Liver (tissue), 3 donors: Measurements from ENCODE around the gene IFI16.

ENCODE experiments used
- EGR1 ChIP-seq, 2 donors: IDR thresholded peaks; 2 replicates each; pipeline ENCODE4 v1.6.1; 2016 to 2018; ENCODE audit warnings: antibody characterized with exemption in 2 of 2, low read depth in 2 of 2
- FOXA1 ChIP-seq: IDR thresholded peaks from 2 replicates; pipeline ENCODE4 v1.6.1; 2016; ENCODE audit warnings: antibody characterized with exemption
- GABPA ChIP-seq, 2 donors: IDR thresholded peaks in 1 of 2; conservative IDR thresholded peaks in 1 of 2; 2 replicates each; pipeline ENCODE4 v1.6.1; 2016; ENCODE audit warnings: antibody characterized with exemption in 2 of 2, mild to moderate bottlenecking in 1 of 2, moderate library complexity in 1 of 2
- HNF4G ChIP-seq: IDR thresholded peaks from 2 replicates; pipeline ENCODE4 v1.6.1; 2016; ENCODE audit warnings: antibody characterized with exemption
- JUND ChIP-seq, 2 donors: IDR thresholded peaks; 2 replicates each; pipeline ENCODE4 v1.6.1; 2016; ENCODE audit warnings: antibody characterized with exemption in 2 of 2
- NR2F2 ChIP-seq: IDR thresholded peaks from 2 replicates; pipeline ENCODE4 v1.6.1; 2016; ENCODE audit warnings: antibody characterized with exemption
- RAD21 ChIP-seq, 2 donors: IDR thresholded peaks; 2 replicates each; pipeline ENCODE4 v1.6.1; 2016; ENCODE audit warnings: antibody characterized with exemption in 2 of 2, mild to moderate bottlenecking in 2 of 2
- SP1 ChIP-seq: IDR thresholded peaks from 2 replicates; pipeline ENCODE4 v1.6.1; 2018; ENCODE audit warnings: antibody characterized with exemption, mild to moderate bottlenecking
- TAF1 ChIP-seq: conservative IDR thresholded peaks from 2 replicates; pipeline ENCODE4 v1.6.1; 2016; ENCODE audit warnings: antibody characterized with exemption, mild to moderate bottlenecking
- YY1 ChIP-seq: IDR thresholded peaks from 2 replicates; pipeline ENCODE4 v1.6.1; 2016; ENCODE audit warnings: antibody characterized with exemption, mild to moderate bottlenecking
- TF ChIP-seq, protein P1 (sequence below): IDR thresholded peaks from 2 replicates; pipeline ENCODE4 v1.6.1; 2016; ENCODE audit warnings: antibody characterized with exemption, mild to moderate bottlenecking
- TF ChIP-seq, protein P2 (sequence below): fragments of 150-350 bp; IDR thresholded peaks from 2 replicates; pipeline ENCODE4 v1.5.1; 2017; ENCODE audit warnings: improper control_type of control experiment, low read depth, low read length; ENCODE audit not compliant: missing input control
- TF ChIP-seq, protein P3 (sequence below): IDR thresholded peaks from 2 replicates; pipeline ENCODE4 v1.6.1; 2016; ENCODE audit warnings: antibody characterized with exemption
- TF ChIP-seq, protein P4 (sequence below): IDR thresholded peaks from 2 replicates; pipeline ENCODE4 v1.6.1; 2016; ENCODE audit warnings: antibody characterized with exemption
- donor health status: healthy.
- donor health status: healthy.

DNA sequence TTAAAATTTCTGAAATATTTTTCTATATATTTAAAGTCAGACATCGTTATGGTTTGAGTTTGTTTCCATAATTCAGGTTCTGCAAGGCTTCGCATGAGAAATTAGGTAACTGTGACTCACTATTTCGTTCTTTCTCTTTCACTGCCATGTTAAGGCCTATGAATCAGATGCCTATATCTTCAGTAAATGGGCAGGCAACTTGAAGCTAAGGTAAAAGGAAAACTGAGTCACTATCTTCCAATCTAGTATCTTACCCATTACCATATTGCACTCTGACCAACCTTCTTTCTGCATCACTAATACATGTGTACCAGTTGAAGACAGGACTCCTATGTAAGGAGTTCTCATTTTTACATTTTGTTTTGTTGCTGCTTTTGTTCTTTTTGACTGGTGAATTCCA lies 40.5 kb upstream of the IFI16 start:
- TF ChIP-seq, protein P1, sequence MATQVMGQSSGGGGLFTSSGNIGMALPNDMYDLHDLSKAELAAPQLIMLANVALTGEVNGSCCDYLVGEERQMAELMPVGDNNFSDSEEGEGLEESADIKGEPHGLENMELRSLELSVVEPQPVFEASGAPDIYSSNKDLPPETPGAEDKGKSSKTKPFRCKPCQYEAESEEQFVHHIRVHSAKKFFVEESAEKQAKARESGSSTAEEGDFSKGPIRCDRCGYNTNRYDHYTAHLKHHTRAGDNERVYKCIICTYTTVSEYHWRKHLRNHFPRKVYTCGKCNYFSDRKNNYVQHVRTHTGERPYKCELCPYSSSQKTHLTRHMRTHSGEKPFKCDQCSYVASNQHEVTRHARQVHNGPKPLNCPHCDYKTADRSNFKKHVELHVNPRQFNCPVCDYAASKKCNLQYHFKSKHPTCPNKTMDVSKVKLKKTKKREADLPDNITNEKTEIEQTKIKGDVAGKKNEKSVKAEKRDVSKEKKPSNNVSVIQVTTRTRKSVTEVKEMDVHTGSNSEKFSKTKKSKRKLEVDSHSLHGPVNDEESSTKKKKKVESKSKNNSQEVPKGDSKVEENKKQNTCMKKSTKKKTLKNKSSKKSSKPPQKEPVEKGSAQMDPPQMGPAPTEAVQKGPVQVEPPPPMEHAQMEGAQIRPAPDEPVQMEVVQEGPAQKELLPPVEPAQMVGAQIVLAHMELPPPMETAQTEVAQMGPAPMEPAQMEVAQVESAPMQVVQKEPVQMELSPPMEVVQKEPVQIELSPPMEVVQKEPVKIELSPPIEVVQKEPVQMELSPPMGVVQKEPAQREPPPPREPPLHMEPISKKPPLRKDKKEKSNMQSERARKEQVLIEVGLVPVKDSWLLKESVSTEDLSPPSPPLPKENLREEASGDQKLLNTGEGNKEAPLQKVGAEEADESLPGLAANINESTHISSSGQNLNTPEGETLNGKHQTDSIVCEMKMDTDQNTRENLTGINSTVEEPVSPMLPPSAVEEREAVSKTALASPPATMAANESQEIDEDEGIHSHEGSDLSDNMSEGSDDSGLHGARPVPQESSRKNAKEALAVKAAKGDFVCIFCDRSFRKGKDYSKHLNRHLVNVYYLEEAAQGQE: no peak
- TF ChIP-seq, protein P2, sequence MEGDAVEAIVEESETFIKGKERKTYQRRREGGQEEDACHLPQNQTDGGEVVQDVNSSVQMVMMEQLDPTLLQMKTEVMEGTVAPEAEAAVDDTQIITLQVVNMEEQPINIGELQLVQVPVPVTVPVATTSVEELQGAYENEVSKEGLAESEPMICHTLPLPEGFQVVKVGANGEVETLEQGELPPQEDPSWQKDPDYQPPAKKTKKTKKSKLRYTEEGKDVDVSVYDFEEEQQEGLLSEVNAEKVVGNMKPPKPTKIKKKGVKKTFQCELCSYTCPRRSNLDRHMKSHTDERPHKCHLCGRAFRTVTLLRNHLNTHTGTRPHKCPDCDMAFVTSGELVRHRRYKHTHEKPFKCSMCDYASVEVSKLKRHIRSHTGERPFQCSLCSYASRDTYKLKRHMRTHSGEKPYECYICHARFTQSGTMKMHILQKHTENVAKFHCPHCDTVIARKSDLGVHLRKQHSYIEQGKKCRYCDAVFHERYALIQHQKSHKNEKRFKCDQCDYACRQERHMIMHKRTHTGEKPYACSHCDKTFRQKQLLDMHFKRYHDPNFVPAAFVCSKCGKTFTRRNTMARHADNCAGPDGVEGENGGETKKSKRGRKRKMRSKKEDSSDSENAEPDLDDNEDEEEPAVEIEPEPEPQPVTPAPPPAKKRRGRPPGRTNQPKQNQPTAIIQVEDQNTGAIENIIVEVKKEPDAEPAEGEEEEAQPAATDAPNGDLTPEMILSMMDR: no peak
- TF ChIP-seq, protein P3, sequence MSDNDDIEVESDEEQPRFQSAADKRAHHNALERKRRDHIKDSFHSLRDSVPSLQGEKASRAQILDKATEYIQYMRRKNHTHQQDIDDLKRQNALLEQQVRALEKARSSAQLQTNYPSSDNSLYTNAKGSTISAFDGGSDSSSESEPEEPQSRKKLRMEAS: no peak
- no peak for TF ChIP-seq SP1
- TF ChIP-seq RAD21 (IDR thresholded peaks at IDR 0.05): no peak
- TF ChIP-seq, protein P4, sequence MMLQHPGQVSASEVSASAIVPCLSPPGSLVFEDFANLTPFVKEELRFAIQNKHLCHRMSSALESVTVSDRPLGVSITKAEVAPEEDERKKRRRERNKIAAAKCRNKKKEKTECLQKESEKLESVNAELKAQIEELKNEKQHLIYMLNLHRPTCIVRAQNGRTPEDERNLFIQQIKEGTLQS: no peak
- no peak for TF ChIP-seq FOXA1
- no peak for TF ChIP-seq GABPA (IDR thresholded peaks at IDR 0.05 in 1 of 2, conservative IDR thresholded peaks at IDR 0.05 in 1 of 2)
- no peak for TF ChIP-seq NR2F2
- no peak for TF ChIP-seq TAF1
- TF ChIP-seq EGR1 (IDR thresholded peaks at IDR 0.05; ENCODE audit: low read depth in 2 of 2): no peak
- TF ChIP-seq HNF4G: no peak
- TF ChIP-seq JUND (IDR thresholded peaks at IDR 0.05): no peak
- TF ChIP-seq YY1: no peak
